ENCODE results near the gene GALNT10.
A peak's percentile ranks its signal among the peaks of the same experiment; 100 is the strongest.

Gene GALNT10

GRCh38 chr5:154447089-154447725, 256.7 kb downstream of the GALNT10 start:
- peak in 2 of 5 experiments; percentile 3 to 51 for DNase-seq

- DNase-seq = no peak
Observed at GRCh38 chr5:154449786-154450185, 259.3 kb downstream of the GALNT10 start.

GRCh38 chr5:154451957-154452356, 261.4 kb downstream of the GALNT10 start:
- no peak for DNase-seq

- no peak for DNase-seq
Observed at GRCh38 chr5:154455585-154455984, 265.1 kb downstream of the GALNT10 start.

- DNase-seq = no peak
Observed at GRCh38 chr5:154456540-154456939, 266.0 kb downstream of the GALNT10 start.

- DNase-seq = no peak
Observed at GRCh38 chr5:154459015-154459414, 268.5 kb downstream of the GALNT10 start.

GRCh38 chr5:154460172-154460571, 269.6 kb downstream of the GALNT10 start:
- DNase-seq = no peak

- DNase-seq = no peak
Observed at GRCh38 chr5:154461531-154461930, 271.0 kb downstream of the GALNT10 start.

- no peak for DNase-seq
Observed at GRCh38 chr5:154464438-154464837, 273.9 kb downstream of the GALNT10 start.

- DNase-seq = no peak
Observed at GRCh38 chr5:154465169-154465568, 274.6 kb downstream of the GALNT10 start.

- no peak for DNase-seq
Observed at GRCh38 chr5:154466147-154466546, 275.6 kb downstream of the GALNT10 start.

GRCh38 chr5:154466671-154467070, 276.1 kb downstream of the GALNT10 start:
- DNase-seq = no peak

- DNase-seq = peak; percentile 24 to 70 (median 61)
Observed at GRCh38 chr5:154467655-154468354, 277.3 kb downstream of the GALNT10 start.

- no peak for DNase-seq
Observed at GRCh38 chr5:154470137-154470536, 279.6 kb downstream of the GALNT10 start.
